ENCODE measurements around the gene CHSY1. TPM values are rescaled to one million over a fixed set of nuclear protein-coding genes. Genes with fewer than 3 reads are reported as not detected.

Gene CHSY1
- total and polyA plus RNA-seq, 5 donors from 2014 or later = 2.4 to 24.8 (median 2.8) TPM

- Histone ChIP-seq H3K27ac (ENCODE audit: insufficient read depth, low read length, poor library complexity, severe bottlenecking) (no peak overlapping the region), H3K27me3 (ENCODE audit: control insufficient read depth, insufficient read depth, low read length) (no peaks in the 10 kb centered on the region), H3K4me3 (ENCODE audit: low read depth, low read length) (no peak overlapping the region), H3K36me3 (ENCODE audit: control insufficient read depth, insufficient read depth, low read length) (no peaks in the 10 kb centered on the region), H3K4me1 (ENCODE audit: control insufficient read depth, insufficient read depth, low read length, poor library complexity, severe bottlenecking) (peaks cover 59% of the 10 kb centered on the region), H3K9me3 (ENCODE audit: control insufficient read depth in 2 of 2, low read length in 2 of 2) (no peaks in the 10 kb centered on the region)
- Mint-ChIP-seq H3K9me3 (no peaks in the 10 kb centered on the region), H3K4me3 (peak overlapping the region; percentile 5 to 36 (median 31)), H3K36me3 (peaks cover 12% of the 10 kb centered on the region), H3K27ac (peak overlapping the region in 2 of 3 donors; percentile 48 to 79), H3K4me1 (peaks cover 52 to 91% (median 75%) of the 10 kb centered on the region in 4 donors), H3K27me3 (no peaks in the 10 kb centered on the region)
- ATAC-seq (ENCODE audit: low read depth in 2 of 2) (no peak), DNase-seq (peak in 1 of 3 donors; percentile 43)
Measured at GRCh38 chr15:101203029-101203573, 48.7 kb downstream of the CHSY1 start.

- no peaks in the 10 kb centered on the region for H3K9me3 ChIP-seq (ENCODE audit: control insufficient read depth in 2 of 2, low read length in 2 of 2)
- peaks cover 55% of the 10 kb centered on the region for H3K4me1 ChIP-seq (ENCODE audit: control insufficient read depth, insufficient read depth, low read length, poor library complexity, severe bottlenecking)
- DNase-seq = peak in 1 of 3 donors; percentile 15
- ATAC-seq (ENCODE audit: low read depth in 2 of 2) = no peak
- H3K27ac ChIP-seq (ENCODE audit: insufficient read depth, low read length, poor library complexity, severe bottlenecking) = no peak overlapping the region
- no peaks in the 10 kb centered on the region for H3K27me3 ChIP-seq (ENCODE audit: control insufficient read depth, insufficient read depth, low read length)
- peaks cover 40 to 89% (median 66%) of the 10 kb centered on the region in 4 donors for H3K4me1 Mint-ChIP-seq
- peak overlapping the region in 2 of 4 donors; percentile 34 to 50 for H3K4me3 Mint-ChIP-seq
- no peaks in the 10 kb centered on the region for H3K9me3 Mint-ChIP-seq
- no peaks in the 10 kb centered on the region for H3K27me3 Mint-ChIP-seq
- no peak overlapping the region for H3K4me3 ChIP-seq (ENCODE audit: low read depth, low read length)
- peak overlapping the region; percentile 69 to 80 (median 78) for H3K27ac Mint-ChIP-seq
- peaks cover 6% of the 10 kb centered on the region for H3K36me3 Mint-ChIP-seq
- no peaks in the 10 kb centered on the region for H3K36me3 ChIP-seq (ENCODE audit: control insufficient read depth, insufficient read depth, low read length)
Measured at GRCh38 chr15:101201411-101202174, 50.3 kb downstream of the CHSY1 start.

- Histone ChIP-seq H3K4me3 (ENCODE audit: low read depth, low read length) (peak overlapping the region; percentile 73), H3K36me3 (ENCODE audit: control insufficient read depth, insufficient read depth, low read length) (no peaks in the 10 kb centered on the region), H3K4me1 (ENCODE audit: control insufficient read depth, insufficient read depth, low read length, poor library complexity, severe bottlenecking) (peaks cover 48% of the 10 kb centered on the region), H3K9me3 (ENCODE audit: control insufficient read depth in 2 of 2, low read length in 2 of 2) (no peaks in the 10 kb centered on the region), H3K27me3 (ENCODE audit: control insufficient read depth, insufficient read depth, low read length) (no peaks in the 10 kb centered on the region), H3K27ac (ENCODE audit: insufficient read depth, low read length, poor library complexity, severe bottlenecking) (peak overlapping the region; percentile 39)
- Mint-ChIP-seq H3K36me3 (no peaks in the 10 kb centered on the region), H3K4me1 (peaks cover 33 to 88% (median 56%) of the 10 kb centered on the region in 4 donors), H3K27ac (peak overlapping the region; percentile 52 to 82 (median 60)), H3K9me3 (no peaks in the 10 kb centered on the region), H3K4me3 (peak overlapping the region; percentile 52 to 86 (median 59)), H3K27me3 (no peaks in the 10 kb centered on the region)
- no peak for ATAC-seq (ENCODE audit: low read depth in 2 of 2)
- no peak for DNase-seq
Measured at GRCh38 chr15:101200181-101200580, 51.7 kb downstream of the CHSY1 start.

- Histone ChIP-seq H3K9me3 (ENCODE audit: control insufficient read depth in 2 of 2, low read length in 2 of 2) (no peaks in the 10 kb centered on the region), H3K4me1 (ENCODE audit: control insufficient read depth, insufficient read depth, low read length, poor library complexity, severe bottlenecking) (peaks cover 51% of the 10 kb centered on the region), H3K27ac (ENCODE audit: insufficient read depth, low read length, poor library complexity, severe bottlenecking) (no peak overlapping the region), H3K36me3 (ENCODE audit: control insufficient read depth, insufficient read depth, low read length) (no peaks in the 10 kb centered on the region), H3K27me3 (ENCODE audit: control insufficient read depth, insufficient read depth, low read length) (no peaks in the 10 kb centered on the region), H3K4me3 (ENCODE audit: low read depth, low read length) (no peak overlapping the region)
- Mint-ChIP-seq H3K27me3 (no peaks in the 10 kb centered on the region), H3K9me3 (no peaks in the 10 kb centered on the region), H3K4me1 (peaks cover 31 to 93% (median 58%) of the 10 kb centered on the region in 4 donors), H3K36me3 (no peaks in the 10 kb centered on the region), H3K27ac (peak overlapping the region in 1 of 3 donors; percentile 62), H3K4me3 (peak overlapping the region in 2 of 4 donors; percentile 16 to 40)
- no peak for DNase-seq
- no peak for ATAC-seq (ENCODE audit: low read depth in 2 of 2)
Measured at GRCh38 chr15:101198800-101199199, 53.0 kb downstream of the CHSY1 start.

- no peaks in the 10 kb centered on the region for H3K9me3 ChIP-seq (ENCODE audit: control insufficient read depth in 2 of 2, low read length in 2 of 2)
- H3K27ac Mint-ChIP-seq = no peak overlapping the region
- ATAC-seq (ENCODE audit: low read depth in 2 of 2) (no peak), DNase-seq (no peak)
- H3K4me1 ChIP-seq (ENCODE audit: control insufficient read depth, insufficient read depth, low read length, poor library complexity, severe bottlenecking) = peaks cover 46% of the 10 kb centered on the region
- no peaks in the 10 kb centered on the region for H3K36me3 ChIP-seq (ENCODE audit: control insufficient read depth, insufficient read depth, low read length)
- no peak overlapping the region for H3K27ac ChIP-seq (ENCODE audit: insufficient read depth, low read length, poor library complexity, severe bottlenecking)
- no peaks in the 10 kb centered on the region for H3K27me3 ChIP-seq (ENCODE audit: control insufficient read depth, insufficient read depth, low read length)
- H3K4me3 Mint-ChIP-seq = no peak overlapping the region
- peaks cover 24 to 93% (median 54%) of the 10 kb centered on the region in 4 donors for H3K4me1 Mint-ChIP-seq
- no peaks in the 10 kb centered on the region for H3K27me3 Mint-ChIP-seq
- H3K4me3 ChIP-seq (ENCODE audit: low read depth, low read length) = no peak overlapping the region
- no peaks in the 10 kb centered on the region for H3K9me3 Mint-ChIP-seq
- no peaks in the 10 kb centered on the region for H3K36me3 Mint-ChIP-seq
Measured at GRCh38 chr15:101198031-101198575, 53.7 kb downstream of the CHSY1 start.

- peak in 1 of 3 donors; percentile 32 for DNase-seq
- no peak overlapping the region for H3K4me3 ChIP-seq (ENCODE audit: low read depth, low read length)
- H3K9me3 ChIP-seq (ENCODE audit: control insufficient read depth in 2 of 2, low read length in 2 of 2) = no peaks in the 10 kb centered on the region
- Mint-ChIP-seq H3K9me3 (no peaks in the 10 kb centered on the region), H3K27ac (peak overlapping the region in 2 of 3 donors; percentile 5 to 18), H3K4me3 (peak overlapping the region in 3 of 4 donors; percentile 26 to 59 (median 27)), H3K36me3 (no peaks in the 10 kb centered on the region), H3K4me1 (peaks cover 34 to 89% (median 55%) of the 10 kb centered on the region in 4 donors), H3K27me3 (no peaks in the 10 kb centered on the region)
- no peaks in the 10 kb centered on the region for H3K27me3 ChIP-seq (ENCODE audit: control insufficient read depth, insufficient read depth, low read length)
- H3K4me1 ChIP-seq (ENCODE audit: control insufficient read depth, insufficient read depth, low read length, poor library complexity, severe bottlenecking) = peaks cover 24% of the 10 kb centered on the region
- H3K36me3 ChIP-seq (ENCODE audit: control insufficient read depth, insufficient read depth, low read length) = no peaks in the 10 kb centered on the region
- peak overlapping the region; percentile 16 for H3K27ac ChIP-seq (ENCODE audit: insufficient read depth, low read length, poor library complexity, severe bottlenecking)
- ATAC-seq (ENCODE audit: low read depth in 2 of 2) = no peak
Measured at GRCh38 chr15:101194546-101195125, 57.2 kb downstream of the CHSY1 start.

GRCh38 chr15:101193806-101194545 lies 57.9 kb downstream of the CHSY1 start:
- Mint-ChIP-seq H3K27ac (peak overlapping the region in 1 of 3 donors; percentile 18), H3K9me3 (no peaks in the 10 kb centered on the region), H3K4me3 (peak overlapping the region in 3 of 4 donors; percentile 26 to 59 (median 27)), H3K36me3 (no peaks in the 10 kb centered on the region), H3K27me3 (no peaks in the 10 kb centered on the region), H3K4me1 (peaks cover 31 to 89% (median 56%) of the 10 kb centered on the region in 4 donors)
- DNase-seq (no peak), ATAC-seq (ENCODE audit: low read depth in 2 of 2) (no peak)
- H3K9me3 ChIP-seq (ENCODE audit: control insufficient read depth in 2 of 2, low read length in 2 of 2) = no peaks in the 10 kb centered on the region
- H3K27ac ChIP-seq (ENCODE audit: insufficient read depth, low read length, poor library complexity, severe bottlenecking) = no peak overlapping the region
- H3K27me3 ChIP-seq (ENCODE audit: control insufficient read depth, insufficient read depth, low read length) = no peaks in the 10 kb centered on the region
- H3K4me3 ChIP-seq (ENCODE audit: low read depth, low read length) = no peak overlapping the region
- H3K36me3 ChIP-seq (ENCODE audit: control insufficient read depth, insufficient read depth, low read length) = no peaks in the 10 kb centered on the region
- peaks cover 24% of the 10 kb centered on the region for H3K4me1 ChIP-seq (ENCODE audit: control insufficient read depth, insufficient read depth, low read length, poor library complexity, severe bottlenecking)

Measured in CD4-positive, CD25-positive, alpha-beta regulatory T cell (primary cell).